Thoracic aorta (tissue), 2 donors: ENCODE measurements around the gene FBXL14. TPM values are rescaled to one million over a fixed set of nuclear protein-coding genes. Genes with fewer than 3 reads are reported as not detected.
A peak's percentile ranks its signal among the peaks of the same experiment; 100 is the strongest.

Experiments used
- ATAC-seq: fragments of 150-250 bp; one replicate; pipeline ENCODE4 v1.8.0; 2017; ENCODE audit warnings: low read depth; ENCODE audit not compliant: insufficient number of reproducible peaks, low FRiP score
- DNase-seq: peaks from one replicate; pipeline ENCODE4 v3.0.0-alpha.2; 2020; ENCODE audit warnings: low spot score
- H3K27ac ChIP-seq, 2 donors: fragments of 200-600 bp; sonication (generic); 1 replicate in 1 of 2; 2 replicates in 1 of 2; pipeline ENCODE4 v1.5.1; 2016; ENCODE audit warnings: mild to moderate bottlenecking in 2 of 2, moderate library complexity in 2 of 2
- H3K27me3 ChIP-seq: fragments of 200-600 bp; sonication (generic); replicated peaks from 2 replicates; pipeline ENCODE4 v1.6.0; 2016; ENCODE audit warnings: mild to moderate bottlenecking; ENCODE audit not compliant: insufficient read depth
- H3K36me3 ChIP-seq: fragments of 200-600 bp; sonication (generic); one replicate; pipeline ENCODE4 v1.5.1; 2016
- H3K4me1 ChIP-seq, 2 donors: fragments of 200-600 bp; sonication (generic); 1 replicate in 1 of 2; 2 replicates in 1 of 2; pipeline versions ENCODE4 v1.5.1 to v1.6.0; 2016; ENCODE audit warnings: low read depth in 2 of 2, mild to moderate bottlenecking in 1 of 2; ENCODE audit not compliant: control insufficient read depth in 1 of 2
- H3K4me3 ChIP-seq: fragments of 200-600 bp; sonication (generic); 2 replicates; pipeline ENCODE4 v1.5.1; 2016; ENCODE audit warnings: mild to moderate bottlenecking
- H3K9me3 ChIP-seq: fragments of 200-600 bp; sonication (generic); 2 replicates; pipeline ENCODE4 v1.5.1; 2016
- total RNA-seq, 2 donors: library from RNA; depleted of rRNA; stranded (reverse); fragments of >200 nt; gene quantifications; one replicate each; pipeline versions ENCODE4 v1.1.0 to v1.2.3, GENCODE V29; 2016
- TF ChIP-seq, protein P1 (sequence below): fragments of 200-600 bp; sonication (generic); IDR thresholded peaks from one replicate; pipeline ENCODE4 v1.5.1; 2019; ENCODE audit warnings: antibody characterized with exemption

The FBXL14 gene
- total RNA-seq, 2 donors from 2014 or later = 15.0 to 17.0 TPM

GRCh38 chr12:1611803-1612572, 17.6 kb upstream of the FBXL14 start:
- Histone ChIP-seq H3K36me3 (no peaks in the 10 kb centered on the region), H3K27ac (peak overlapping the region; percentile 50 to 70), H3K4me1 (peaks cover 11 to 19% of the 10 kb centered on the region in 2 donors), H3K9me3 (no peaks in the 10 kb centered on the region), H3K4me3 (peak overlapping the region; percentile 47), H3K27me3 (no peaks in the 10 kb centered on the region)
- TF ChIP-seq, protein P1, sequence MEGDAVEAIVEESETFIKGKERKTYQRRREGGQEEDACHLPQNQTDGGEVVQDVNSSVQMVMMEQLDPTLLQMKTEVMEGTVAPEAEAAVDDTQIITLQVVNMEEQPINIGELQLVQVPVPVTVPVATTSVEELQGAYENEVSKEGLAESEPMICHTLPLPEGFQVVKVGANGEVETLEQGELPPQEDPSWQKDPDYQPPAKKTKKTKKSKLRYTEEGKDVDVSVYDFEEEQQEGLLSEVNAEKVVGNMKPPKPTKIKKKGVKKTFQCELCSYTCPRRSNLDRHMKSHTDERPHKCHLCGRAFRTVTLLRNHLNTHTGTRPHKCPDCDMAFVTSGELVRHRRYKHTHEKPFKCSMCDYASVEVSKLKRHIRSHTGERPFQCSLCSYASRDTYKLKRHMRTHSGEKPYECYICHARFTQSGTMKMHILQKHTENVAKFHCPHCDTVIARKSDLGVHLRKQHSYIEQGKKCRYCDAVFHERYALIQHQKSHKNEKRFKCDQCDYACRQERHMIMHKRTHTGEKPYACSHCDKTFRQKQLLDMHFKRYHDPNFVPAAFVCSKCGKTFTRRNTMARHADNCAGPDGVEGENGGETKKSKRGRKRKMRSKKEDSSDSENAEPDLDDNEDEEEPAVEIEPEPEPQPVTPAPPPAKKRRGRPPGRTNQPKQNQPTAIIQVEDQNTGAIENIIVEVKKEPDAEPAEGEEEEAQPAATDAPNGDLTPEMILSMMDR = no peak
- DNase-seq (no peak), ATAC-seq (peak; percentile 74)

GRCh38 chr12:1610072-1610643, 15.8 kb upstream of the FBXL14 start:
- no peak for DNase-seq
- no peak overlapping the region for H3K27ac ChIP-seq
- TF ChIP-seq, protein P1 = no peak
- no peaks in the 10 kb centered on the region for H3K27me3 ChIP-seq
- H3K4me3 ChIP-seq = no peak overlapping the region
- no peaks in the 10 kb centered on the region for H3K36me3 ChIP-seq
- H3K4me1 ChIP-seq = peaks cover 16 to 32% of the 10 kb centered on the region in 2 donors
- H3K9me3 ChIP-seq = no peaks in the 10 kb centered on the region
- no peak for ATAC-seq

- no peak overlapping the region for H3K4me3 ChIP-seq
- H3K9me3 ChIP-seq = no peaks in the 10 kb centered on the region
- peaks cover 16 to 32% of the 10 kb centered on the region in 2 donors for H3K4me1 ChIP-seq
- no peaks in the 10 kb centered on the region for H3K36me3 ChIP-seq
- no peak overlapping the region for H3K27ac ChIP-seq
- TF ChIP-seq, protein P1 = no peak
- no peak for DNase-seq
- no peak for ATAC-seq
- no peaks in the 10 kb centered on the region for H3K27me3 ChIP-seq
Measured at GRCh38 chr12:1608713-1609119, 14.3 kb upstream of the FBXL14 start.

DNA sequence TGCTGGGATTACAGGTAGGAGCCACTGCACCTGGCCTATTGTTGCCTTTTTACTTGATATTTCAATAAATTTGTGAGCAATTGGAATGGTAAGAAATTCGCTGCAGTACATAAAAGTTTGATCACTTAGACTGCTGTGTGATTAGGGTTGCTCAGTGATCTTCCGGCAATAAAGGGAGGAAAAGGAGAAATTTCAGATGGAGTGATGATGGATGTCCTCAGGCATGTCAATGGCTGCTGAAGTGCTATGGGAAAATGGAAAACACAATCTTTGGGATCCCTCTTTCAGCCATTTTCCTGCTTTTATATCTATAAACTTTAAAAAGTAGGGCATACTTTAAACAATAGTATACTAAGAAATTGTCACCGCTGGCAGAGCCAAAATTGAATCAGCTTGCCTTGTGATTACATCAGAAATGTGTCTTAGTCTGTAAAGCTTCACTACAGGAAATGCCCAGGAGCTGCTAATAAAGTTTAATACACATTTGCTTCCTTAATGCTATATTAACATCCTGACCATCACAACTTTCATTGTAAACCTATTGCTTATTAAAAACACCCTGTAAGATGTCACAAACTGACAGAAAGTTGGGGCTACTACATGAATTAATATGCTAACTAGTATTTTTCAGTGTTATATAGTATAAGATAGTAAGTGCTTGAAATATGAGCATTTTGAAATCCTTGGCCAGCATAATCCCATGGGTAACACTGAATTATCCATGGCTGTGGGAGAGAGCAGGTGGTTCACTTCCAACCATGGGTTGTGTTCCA, 13.7 kb upstream of the FBXL14 start:
- peaks cover 16 to 32% of the 10 kb centered on the region in 2 donors for H3K4me1 ChIP-seq
- DNase-seq (no peak), ATAC-seq (no peak)
- H3K27ac ChIP-seq = no peak overlapping the region
- no peak overlapping the region for H3K4me3 ChIP-seq
- H3K9me3 ChIP-seq = no peaks in the 10 kb centered on the region
- H3K27me3 ChIP-seq = no peaks in the 10 kb centered on the region
- TF ChIP-seq, protein P1 = no peak
- H3K36me3 ChIP-seq = no peaks in the 10 kb centered on the region

GRCh38 chr12:1606021-1606622, 11.7 kb upstream of the FBXL14 start:
- peaks cover 5 to 14% of the 10 kb centered on the region in 2 donors for H3K4me1 ChIP-seq
- H3K4me3 ChIP-seq = peak overlapping the region; percentile 70
- H3K36me3 ChIP-seq = no peaks in the 10 kb centered on the region
- H3K9me3 ChIP-seq = no peaks in the 10 kb centered on the region
- ATAC-seq = no peak
- DNase-seq = peak; percentile 69
- H3K27ac ChIP-seq = peak overlapping the region; percentile 58 to 68
- TF ChIP-seq, protein P1 = no peak
- H3K27me3 ChIP-seq = no peaks in the 10 kb centered on the region
